ENCODE data around the gene SH3RF1.

DNA sequence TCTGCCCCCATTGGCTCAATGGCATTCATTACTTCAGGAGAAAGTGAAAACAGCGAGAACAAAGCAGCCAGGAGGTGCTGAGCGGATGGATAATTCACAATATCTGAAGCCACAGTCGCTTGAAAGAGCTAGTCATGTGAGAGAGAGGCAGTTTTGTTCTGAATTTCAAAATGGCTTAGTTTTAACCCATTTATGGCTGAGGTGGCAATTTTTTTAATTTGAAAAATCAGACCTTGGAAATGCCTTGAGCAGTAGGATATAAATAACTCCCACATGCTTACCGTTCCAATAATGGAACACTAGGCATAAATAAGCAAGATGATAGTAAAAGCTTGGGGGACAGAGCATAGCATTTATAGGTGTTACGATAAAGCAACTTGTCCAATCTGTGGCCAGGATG, 203.8 kb downstream of the SH3RF1 start:
- TF ChIP-seq POLR2AphosphoS5 (IDR thresholded peaks at IDR 0.05): no peak
- TF ChIP-seq, protein P1, sequence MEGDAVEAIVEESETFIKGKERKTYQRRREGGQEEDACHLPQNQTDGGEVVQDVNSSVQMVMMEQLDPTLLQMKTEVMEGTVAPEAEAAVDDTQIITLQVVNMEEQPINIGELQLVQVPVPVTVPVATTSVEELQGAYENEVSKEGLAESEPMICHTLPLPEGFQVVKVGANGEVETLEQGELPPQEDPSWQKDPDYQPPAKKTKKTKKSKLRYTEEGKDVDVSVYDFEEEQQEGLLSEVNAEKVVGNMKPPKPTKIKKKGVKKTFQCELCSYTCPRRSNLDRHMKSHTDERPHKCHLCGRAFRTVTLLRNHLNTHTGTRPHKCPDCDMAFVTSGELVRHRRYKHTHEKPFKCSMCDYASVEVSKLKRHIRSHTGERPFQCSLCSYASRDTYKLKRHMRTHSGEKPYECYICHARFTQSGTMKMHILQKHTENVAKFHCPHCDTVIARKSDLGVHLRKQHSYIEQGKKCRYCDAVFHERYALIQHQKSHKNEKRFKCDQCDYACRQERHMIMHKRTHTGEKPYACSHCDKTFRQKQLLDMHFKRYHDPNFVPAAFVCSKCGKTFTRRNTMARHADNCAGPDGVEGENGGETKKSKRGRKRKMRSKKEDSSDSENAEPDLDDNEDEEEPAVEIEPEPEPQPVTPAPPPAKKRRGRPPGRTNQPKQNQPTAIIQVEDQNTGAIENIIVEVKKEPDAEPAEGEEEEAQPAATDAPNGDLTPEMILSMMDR (IDR thresholded peaks at IDR 0.05): no peak
